Nephron (organoid): ENCODE measurements around the gene FLT3.

ENCODE experiments used
- H3K27ac Mint-ChIP-seq, 3 experiments: 2 replicates each; pipeline ENCODE4 v1.8.0; 2020; ENCODE audit warnings: mixed read lengths in 3 of 3, mild to moderate bottlenecking in 2 of 3, moderate library complexity in 1 of 3
- H3K27me3 Mint-ChIP-seq: 2 replicates; pipeline ENCODE4 v1.8.0; 2021; ENCODE audit warnings: low read depth, mild to moderate bottlenecking, moderate library complexity, mixed read lengths
- H3K36me3 Mint-ChIP-seq: 2 replicates; pipeline ENCODE4 v1.8.0; 2020; ENCODE audit warnings: low read depth, mixed read lengths
- H3K4me1 Mint-ChIP-seq: 2 replicates; pipeline ENCODE4 v1.8.0; 2020; ENCODE audit warnings: mixed read lengths
- H3K4me3 Mint-ChIP-seq, 3 experiments: 2 replicates each; pipeline ENCODE4 v1.8.0; 2020; ENCODE audit warnings: mild to moderate bottlenecking in 3 of 3, mixed read lengths in 3 of 3, moderate library complexity in 2 of 3
- H3K9me3 Mint-ChIP-seq: 2 replicates; pipeline ENCODE4 v1.8.0; 2020; ENCODE audit warnings: mixed read lengths
- CTCF ChIP-seq, 3 experiments: fragments of 200-600 bp; sonication (generic); IDR thresholded peaks; one replicate each; pipeline ENCODE4 v1.5.0; 2021; ENCODE audit warnings: antibody characterized with exemption in 3 of 3; ENCODE audit not compliant: unreplicated experiment in 3 of 3

FLT3 gene

GRCh38 chr13:27968316-27969081 is 131.9 kb downstream of the FLT3 start:
- no peak for TF ChIP-seq CTCF (IDR thresholded peaks at IDR 0.05; ENCODE audit: unreplicated experiment in 3 of 3)
- Mint-ChIP-seq H3K4me3 (peak overlapping the region in 2 of 3 experiments; percentile 30 to 78), H3K27me3 (peaks cover 100% of the 10 kb centered on the region), H3K27ac (no peak overlapping the region), H3K9me3 (peaks cover under 1% of the 10 kb centered on the region), H3K4me1 (peaks cover 20% of the 10 kb centered on the region), H3K36me3 (no peaks in the 10 kb centered on the region)

- Mint-ChIP-seq H3K27ac (no peak overlapping the region), H3K27me3 (peaks cover 100% of the 10 kb centered on the region), H3K4me1 (peaks cover 20% of the 10 kb centered on the region), H3K36me3 (no peaks in the 10 kb centered on the region), H3K9me3 (no peaks in the 10 kb centered on the region), H3K4me3 (peak overlapping the region; percentile 70 to 78 (median 76))
- no peak for TF ChIP-seq CTCF (IDR thresholded peaks at IDR 0.05; ENCODE audit: unreplicated experiment in 3 of 3)
These were observed 132.6 kb downstream of the FLT3 start for GRCh38 chr13:27967736-27968315.

- Mint-ChIP-seq H3K4me3 (peak overlapping the region; percentile 70 to 78 (median 76)), H3K27ac (no peak overlapping the region), H3K27me3 (peaks cover 100% of the 10 kb centered on the region), H3K4me1 (peaks cover 20% of the 10 kb centered on the region), H3K9me3 (no peaks in the 10 kb centered on the region), H3K36me3 (no peaks in the 10 kb centered on the region)
- TF ChIP-seq CTCF (IDR thresholded peaks at IDR 0.05; ENCODE audit: unreplicated experiment in 3 of 3) = no peak
These were observed 133.1 kb downstream of the FLT3 start for GRCh38 chr13:27967203-27967735.

- H3K27me3 Mint-ChIP-seq = peaks cover 100% of the 10 kb centered on the region
- H3K4me1 Mint-ChIP-seq = peaks cover 20% of the 10 kb centered on the region
- TF ChIP-seq CTCF (IDR thresholded peaks at IDR 0.05; ENCODE audit: unreplicated experiment in 3 of 3) = no peak
- H3K9me3 Mint-ChIP-seq = no peaks in the 10 kb centered on the region
- H3K4me3 Mint-ChIP-seq = peak overlapping the region in 2 of 3 experiments; percentile 76 to 78
- H3K36me3 Mint-ChIP-seq = no peaks in the 10 kb centered on the region
- H3K27ac Mint-ChIP-seq = no peak overlapping the region
These were observed 133.7 kb downstream of the FLT3 start for GRCh38 chr13:27966641-27967202.

GRCh38 chr13:27965740-27966640 is 134.4 kb downstream of the FLT3 start:
- Mint-ChIP-seq H3K4me1 (peaks cover 20% of the 10 kb centered on the region), H3K36me3 (no peaks in the 10 kb centered on the region), H3K4me3 (peak overlapping the region; percentile 22 to 65 (median 63)), H3K27me3 (peaks cover 100% of the 10 kb centered on the region), H3K27ac (no peak overlapping the region), H3K9me3 (no peaks in the 10 kb centered on the region)
- no peak for TF ChIP-seq CTCF (IDR thresholded peaks at IDR 0.05; ENCODE audit: unreplicated experiment in 3 of 3)
